HG02943 (cell line): Measurements from ENCODE around the gene PHPT1.
"Not testable (repeated sequence)": the region's sequence is repeated elsewhere in the genome, so short reads cannot be mapped to it uniquely, and the experiment has no call there.

Source experiments
- ATAC-seq: cut with Tn5 transposase; IDR thresholded peaks from one replicate; pipeline ENCODE4 v1.9.1; 2021; ENCODE audit warnings: mild to moderate bottlenecking, low read depth, moderate library complexity; ENCODE audit not compliant: unreplicated experiment

The PHPT1 gene

GRCh38 chr9:136835932-136836904 is 13.0 kb upstream of the PHPT1 start:
- no peak for ATAC-seq

- ATAC-seq, result no peak
These were observed 11.9 kb upstream of the PHPT1 start for GRCh38 chr9:136837146-136837855.

GRCh38 chr9:136837856-136838277 is 11.3 kb upstream of the PHPT1 start:
- not testable (repeated sequence) for ATAC-seq

- no peak for ATAC-seq
These were observed 10.6 kb upstream of the PHPT1 start for GRCh38 chr9:136838314-136839228.

- no peak for ATAC-seq
These were observed 9.7 kb upstream of the PHPT1 start for GRCh38 chr9:136839229-136840139.

- no peak for ATAC-seq
These were observed 8.9 kb upstream of the PHPT1 start for GRCh38 chr9:136840140-136840876.

- no peak for ATAC-seq
These were observed 8.1 kb upstream of the PHPT1 start for GRCh38 chr9:136840877-136841645.

- ATAC-seq, result not testable (repeated sequence)
These were observed 7.4 kb upstream of the PHPT1 start for GRCh38 chr9:136841646-136842379.

GRCh38 chr9:136842380-136842948 is 6.7 kb upstream of the PHPT1 start, which contains the start of gene AJM1:
Gene AJM1, plus strand, starts transcription at chr9:136842478. Its CDS starts 1,937 bp downstream, at chr9:136844415.
- ATAC-seq, result peak; percentile 45

- not testable (repeated sequence) for ATAC-seq
These were observed 5.9 kb upstream of the PHPT1 start for GRCh38 chr9:136843159-136843800.

- ATAC-seq, result not testable (repeated sequence)
These were observed 5.1 kb upstream of the PHPT1 start for GRCh38 chr9:136843801-136844740.

- no peak for ATAC-seq
These were observed 4.3 kb upstream of the PHPT1 start for GRCh38 chr9:136844761-136845464.

GRCh38 chr9:136845465-136846260 is 3.5 kb upstream of the PHPT1 start:
- no peak for ATAC-seq
